PC-9 (cell line): ENCODE data around the gene RELA. TPM values are rescaled to one million over a fixed set of nuclear protein-coding genes. Genes with fewer than 3 reads are reported as not detected.

Experiments used
- BruUV-seq: library from RNA; stranded (reverse); fragments of 400-500 nt; replicated peaks from 2 replicates; lab custom pipeline; 2021; lab: Mats Ljungman, UMichigan
- CTCF ChIA-PET: fragments of 300-600 bp; sonication (Branson Sonifier 250); formaldehyde crosslinking; loops from one replicate; lab custom pipeline; 2022; ENCODE audit warnings: antibody characterized with exemption; lab: Charles Lee
- POLR2A ChIA-PET: fragments of 300-600 bp; sonication (Branson Sonifier 250); formaldehyde crosslinking; loops from one replicate; lab custom pipeline; 2022; ENCODE audit warnings: antibody characterized with exemption; ENCODE audit not compliant: unreplicated experiment; lab: Charles Lee
- DNase-seq, 2 experiments: peaks; one replicate each; pipeline versions ENCODE4 v3.0.0 to v3.0.0-alpha.2; 2015 to 2022; ENCODE audit warnings: mixed read lengths in 1 of 2
- H2AFZ ChIP-seq: fragments of 200-600 bp; sonication (generic); 2 replicates; pipeline ENCODE4 v1.8.1; 2017; ENCODE audit warnings: antibody characterized with exemption
- H3F3A ChIP-seq: fragments of 200-600 bp; sonication (generic); 2 replicates; pipeline ENCODE4 v1.8.1; 2017; ENCODE audit warnings: antibody characterized with exemption, mild to moderate bottlenecking, low read depth; ENCODE audit not compliant: insufficient read depth
- H3K27ac ChIP-seq: fragments of 200-600 bp; sonication (generic); 2 replicates; pipeline ENCODE4 v1.6.1; 2016; ENCODE audit warnings: mixed run types
- H3K27me3 ChIP-seq: fragments of 200-600 bp; sonication (generic); 2 replicates; pipeline ENCODE4 v1.6.1; 2016; ENCODE audit warnings: low read depth, mixed run types; ENCODE audit not compliant: insufficient read depth
- H3K36me3 ChIP-seq: fragments of 200-600 bp; sonication (generic); 2 replicates; pipeline ENCODE4 v1.6.1; 2016; ENCODE audit warnings: low read depth, mixed run types
- H3K4me1 ChIP-seq: fragments of 200-600 bp; sonication (generic); replicated peaks from 2 replicates; pipeline ENCODE4 v1.6.1; 2016; ENCODE audit warnings: mixed run types; ENCODE audit not compliant: insufficient read depth
- H3K4me2 ChIP-seq: fragments of 200-600 bp; sonication (generic); 2 replicates; pipeline ENCODE4 v1.6.1; 2017; ENCODE audit warnings: mixed run types
- H3K4me3 ChIP-seq: fragments of 200-600 bp; sonication (generic); 2 replicates; pipeline ENCODE4 v1.6.1; 2016; ENCODE audit warnings: mixed run types
- H3K79me2 ChIP-seq: fragments of 200-600 bp; sonication (generic); 2 replicates; pipeline ENCODE4 v1.6.1; 2017; ENCODE audit warnings: low read depth, mixed run types
- H3K9me2 ChIP-seq: fragments of 200-600 bp; sonication (generic); 2 replicates; pipeline ENCODE4 v1.8.1; 2017; ENCODE audit warnings: mild to moderate bottlenecking; ENCODE audit not compliant: insufficient read depth
- H3K9me3 ChIP-seq: fragments of 200-600 bp; sonication (generic); 2 replicates; pipeline ENCODE4 v1.8.1; 2016; ENCODE audit warnings: low read depth; ENCODE audit not compliant: insufficient read depth
- H4K20me1 ChIP-seq: fragments of 200-600 bp; sonication (generic); 2 replicates; pipeline ENCODE4 v1.8.1; 2017; ENCODE audit not compliant: insufficient read depth
- EZH2 ChIP-seq: fragments of 200-600 bp; sonication (generic); IDR thresholded peaks from 2 replicates; pipeline ENCODE4 v1.8.0; 2017; ENCODE audit warnings: antibody characterized with exemption, low read depth
- intact Hi-C: fragments of 100-400 bp; cut with micrococcal nuclease; formaldehyde crosslinking; loops from one replicate; pipeline ENCODE4 v1.10.0; 2022; ENCODE audit not compliant: unreplicated experiment
- total RNA-seq: library from RNA; stranded (reverse); gene quantifications from 2 replicates; pipeline ENCODE4 v1.2.3, GENCODE V29; 2021
- TF ChIP-seq, protein P1 (sequence below): fragments of 200-600 bp; sonication (generic); conservative IDR thresholded peaks from 2 replicates; pipeline ENCODE4 v1.6.1; 2017; ENCODE audit warnings: mixed run types, antibody characterized with exemption, mild to moderate bottlenecking, moderate library complexity

RELA gene
- total RNA-seq, 1 experiment from 2014 or later: 86.8 TPM

DNA sequence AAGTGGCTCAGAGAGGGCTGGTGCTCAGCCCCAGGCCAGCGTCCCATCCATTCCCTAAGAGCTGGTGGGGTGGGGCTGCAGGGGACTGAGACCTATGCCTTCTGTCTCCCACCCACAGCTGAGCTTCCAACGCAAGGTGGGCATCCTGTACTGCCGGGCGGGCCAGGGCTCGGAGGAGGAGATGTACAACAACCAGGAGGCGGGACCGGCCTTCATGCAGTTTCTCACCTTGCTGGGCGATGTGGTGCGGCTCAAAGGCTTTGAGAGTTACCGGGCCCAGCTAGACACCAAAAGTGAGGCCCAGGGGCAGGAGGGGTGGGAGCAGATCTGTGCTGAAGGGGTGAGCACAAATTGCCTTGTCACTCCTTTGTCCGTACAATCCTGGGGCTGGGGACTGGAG is 17.9 kb downstream of the RELA start:
- Histone ChIP-seq H3K4me1 (no peaks in the 10 kb centered on the region; the same call in 1 of the 2 replicates), H3K27me3 (no peaks in the 10 kb centered on the region), H3K4me3 (no peak overlapping the region), H2AFZ (no peak overlapping the region), H3K9me3 (no peaks in the 10 kb centered on the region), H4K20me1 (no peaks in the 10 kb centered on the region), H3K9me2 (no peaks in the 10 kb centered on the region), H3F3A (peaks cover 18% of the 10 kb centered on the region), H3K27ac (no peak overlapping the region), H3K79me2 (no peaks in the 10 kb centered on the region), H3K4me2 (no peak overlapping the region), H3K36me3 (no peaks in the 10 kb centered on the region)
- BruUV-seq: no TSS peak
- ChIA-PET CTCF (no interaction called here), POLR2A (no interaction called here)
- TF ChIP-seq EZH2: no peak
- TF ChIP-seq, protein P1, sequence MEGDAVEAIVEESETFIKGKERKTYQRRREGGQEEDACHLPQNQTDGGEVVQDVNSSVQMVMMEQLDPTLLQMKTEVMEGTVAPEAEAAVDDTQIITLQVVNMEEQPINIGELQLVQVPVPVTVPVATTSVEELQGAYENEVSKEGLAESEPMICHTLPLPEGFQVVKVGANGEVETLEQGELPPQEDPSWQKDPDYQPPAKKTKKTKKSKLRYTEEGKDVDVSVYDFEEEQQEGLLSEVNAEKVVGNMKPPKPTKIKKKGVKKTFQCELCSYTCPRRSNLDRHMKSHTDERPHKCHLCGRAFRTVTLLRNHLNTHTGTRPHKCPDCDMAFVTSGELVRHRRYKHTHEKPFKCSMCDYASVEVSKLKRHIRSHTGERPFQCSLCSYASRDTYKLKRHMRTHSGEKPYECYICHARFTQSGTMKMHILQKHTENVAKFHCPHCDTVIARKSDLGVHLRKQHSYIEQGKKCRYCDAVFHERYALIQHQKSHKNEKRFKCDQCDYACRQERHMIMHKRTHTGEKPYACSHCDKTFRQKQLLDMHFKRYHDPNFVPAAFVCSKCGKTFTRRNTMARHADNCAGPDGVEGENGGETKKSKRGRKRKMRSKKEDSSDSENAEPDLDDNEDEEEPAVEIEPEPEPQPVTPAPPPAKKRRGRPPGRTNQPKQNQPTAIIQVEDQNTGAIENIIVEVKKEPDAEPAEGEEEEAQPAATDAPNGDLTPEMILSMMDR: no peak
- intact Hi-C loops: no loop called here
- DNase-seq: no peak

DNA sequence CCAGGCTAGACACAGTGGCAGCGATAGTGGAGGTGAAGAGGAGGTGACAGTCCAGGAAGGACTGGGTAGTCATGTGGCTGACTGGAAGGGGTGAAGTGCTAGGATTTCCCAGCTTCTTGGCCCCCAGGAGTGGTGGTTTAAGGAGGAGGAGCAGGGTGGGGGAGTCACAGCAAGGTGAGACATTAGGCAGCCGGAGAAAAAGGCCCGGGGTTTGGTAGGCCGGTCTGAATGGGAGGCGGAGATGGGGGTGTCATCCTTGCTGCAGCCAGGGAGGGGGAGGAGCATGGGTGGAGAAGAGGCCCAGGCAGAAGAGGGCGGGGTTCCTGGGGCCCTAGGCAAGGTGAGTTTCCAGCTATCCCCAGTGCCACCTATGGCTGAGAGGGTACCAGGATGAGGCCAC is 18.7 kb downstream of the RELA start:
- ChIA-PET CTCF (interaction anchor here (0.6 kb wide), 1 partner anchor 383 kb away, joined by 6 read pairs; no protein-coding TSS in a partner anchor), POLR2A (no interaction called here)
- Histone ChIP-seq H3K9me2 (no peaks in the 10 kb centered on the region), H3K36me3 (no peaks in the 10 kb centered on the region), H3K4me1 (no peaks in the 10 kb centered on the region; the same call in 1 of the 2 replicates), H3K4me2 (no peak overlapping the region), H3K4me3 (no peak overlapping the region), H3F3A (peaks cover 19% of the 10 kb centered on the region), H3K27me3 (no peaks in the 10 kb centered on the region), H3K27ac (no peak overlapping the region), H2AFZ (no peak overlapping the region), H3K9me3 (no peaks in the 10 kb centered on the region), H3K79me2 (no peaks in the 10 kb centered on the region), H4K20me1 (no peaks in the 10 kb centered on the region)
- intact Hi-C loops: no loop called here
- BruUV-seq: no TSS peak
- TF ChIP-seq, protein P1: no peak
- no peak for TF ChIP-seq EZH2
- peak; percentile 34 to 76 for DNase-seq

GRCh38 chr11:65642014-65642671 is 20.6 kb downstream of the RELA start:
- Histone ChIP-seq H3K36me3 (no peaks in the 10 kb centered on the region), H3K4me1 (peaks cover 12% of the 10 kb centered on the region), H3K79me2 (no peaks in the 10 kb centered on the region), H3K4me2 (no peak overlapping the region), H3K4me3 (no peak overlapping the region), H3K9me2 (no peaks in the 10 kb centered on the region), H4K20me1 (peaks cover 5% of the 10 kb centered on the region; the same call in 1 of the 2 replicates), H2AFZ (no peak overlapping the region), H3K27ac (no peak overlapping the region), H3K27me3 (no peaks in the 10 kb centered on the region), H3F3A (peaks cover 25% of the 10 kb centered on the region), H3K9me3 (no peaks in the 10 kb centered on the region)
- no TSS peak for BruUV-seq
- peak in 1 of 2 experiments; percentile 29 for DNase-seq
- intact Hi-C loops: no loop called here
- CTCF ChIA-PET: no interaction called here
- TF ChIP-seq, protein P1: no peak
- no peak for TF ChIP-seq EZH2
- POLR2A ChIA-PET: no interaction called here
